Tibial nerve (tissue), 4 donors: ENCODE data around the gene NOTCH1. TPM values are rescaled to one million over a fixed set of nuclear protein-coding genes. Genes with fewer than 3 reads are reported as not detected.

Source experiments
- DNase-seq, 2 donors: peaks; one replicate each; pipeline ENCODE4 v3.0.0-alpha.2; 2019; ENCODE audit warnings: low spot score in 2 of 2
- H3K27ac ChIP-seq, 4 donors: fragments of 200-600 bp; sonication (generic) in 3 of 4; one replicate each; pipeline ENCODE4 v1.5.1; 2017 to 2019; ENCODE audit warnings: mild to moderate bottlenecking in 1 of 4
- H3K27me3 ChIP-seq, 2 donors: fragments of 200-600 bp; sonication (generic) in 1 of 2; one replicate each; pipeline versions ENCODE4 v1.5.1 to v1.6.0; 2017 to 2019
- H3K36me3 ChIP-seq, 3 donors: fragments of 200-600 bp; sonication (generic); one replicate each; pipeline ENCODE4 v1.5.1; 2018 to 2019
- H3K4me1 ChIP-seq, 4 donors: fragments of 200-600 bp; sonication (generic) in 3 of 4; one replicate each; pipeline ENCODE4 v1.5.1; 2017 to 2019
- H3K4me3 ChIP-seq, 4 donors: fragments of 200-600 bp; sonication (generic) in 3 of 4; one replicate each; pipeline ENCODE4 v1.5.1; 2017 to 2019; ENCODE audit warnings: mild to moderate bottlenecking in 1 of 4, moderate library complexity in 1 of 4
- H3K9me3 ChIP-seq, 4 donors: fragments of 200-600 bp; sonication (generic) in 3 of 4; one replicate each; pipeline ENCODE4 v1.5.1; 2017 to 2019
- CTCF ChIP-seq, 5 experiments: fragments of 200-600 bp in 3 of 5; fragments of 450-650 bp in 2 of 5; sonication (generic) in 3 of 5; IDR thresholded peaks; one replicate each; pipeline ENCODE4 v1.5.1; 2016 to 2019; ENCODE audit warnings: antibody characterized with exemption in 5 of 5, mild to moderate bottlenecking in 3 of 5, moderate library complexity in 2 of 5
- EP300 ChIP-seq, 2 donors: sonication (generic); formaldehyde crosslinking; IDR thresholded peaks; one replicate each; pipeline ENCODE4 v1.6.1; 2017; ENCODE audit warnings: antibody characterized with exemption in 2 of 2, mild to moderate bottlenecking in 1 of 2
- POLR2A ChIP-seq, 2 donors: fragments of 450-650 bp; IDR thresholded peaks; one replicate each; pipeline ENCODE4 v1.6.1; 2017; ENCODE audit warnings: antibody characterized with exemption in 2 of 2, mild to moderate bottlenecking in 2 of 2, moderate library complexity in 2 of 2
- WGBS, 2 donors: methylation state at CpG; one replicate each; pipeline ENCODE4 v1.1.5; 2018; 5-methylcytosine and 5-hydroxymethylcytosine counted together
- total RNA-seq, 4 donors: library from RNA; depleted of rRNA; stranded (reverse); fragments of >200 nt; gene quantifications; one replicate each; pipeline ENCODE4 v1.1.0, GENCODE V29; 2016

The NOTCH1 gene
- total RNA-seq, 4 donors from 2014 or later, result 29.3 to 65.4 (median 41.5) TPM

GRCh38 chr9:136510561-136510960 lies 35.3 kb downstream of the NOTCH1 start:
- no peaks in the 10 kb centered on the region for H3K27me3 ChIP-seq
- peak overlapping the region; percentile 24 to 87 (median 78) for H3K27ac ChIP-seq
- DNase-seq, result no peak
- H3K4me1 ChIP-seq, result peaks cover 0 to 44% (median 21%) of the 10 kb centered on the region in 4 donors
- H3K36me3 ChIP-seq, result peaks cover 5 to 100% (median 50%) of the 10 kb centered on the region in 3 donors
- H3K9me3 ChIP-seq, result no peaks in the 10 kb centered on the region
- no peak overlapping the region for H3K4me3 ChIP-seq
- TF ChIP-seq EP300 (IDR thresholded peaks at IDR 0.05), result no peak
- no peak for TF ChIP-seq POLR2A (IDR thresholded peaks at IDR 0.05)
- TF ChIP-seq CTCF (IDR thresholded peaks at IDR 0.05), result no peak
- 80 to 97% methylated on average over 13 to 26 of the region's 26 CpGs for WGBS, 2 donors

GRCh38 chr9:136509549-136509948 lies 36.3 kb downstream of the NOTCH1 start:
- Histone ChIP-seq H3K36me3 (peaks cover 0 to 100% (median 49%) of the 10 kb centered on the region in 3 donors), H3K27ac (peak overlapping the region in 2 of 4 donors; percentile 87)

GRCh38 chr9:136508729-136509500 lies 36.9 kb downstream of the NOTCH1 start:
- no peak for DNase-seq
- Histone ChIP-seq H3K4me3 (no peak overlapping the region), H3K4me1 (peaks cover 0 to 47% (median 21%) of the 10 kb centered on the region in 4 donors), H3K27ac (peak overlapping the region in 1 of 4 donors; percentile 87), H3K27me3 (no peaks in the 10 kb centered on the region), H3K9me3 (no peaks in the 10 kb centered on the region), H3K36me3 (peaks cover 0 to 100% (median 52%) of the 10 kb centered on the region in 3 donors)
- 87 to 90% methylated on average over 16 to 29 of the region's 37 CpGs for WGBS, 2 donors
- TF ChIP-seq EP300 (IDR thresholded peaks at IDR 0.05), result no peak
- no peak for TF ChIP-seq POLR2A (IDR thresholded peaks at IDR 0.05)
- TF ChIP-seq CTCF (IDR thresholded peaks at IDR 0.05), result no peak

More at GRCh38 chr9:136509549-136509948, 36.3 kb downstream of the NOTCH1 start:
- Histone ChIP-seq H3K4me3 (no peak overlapping the region), H3K9me3 (no peaks in the 10 kb centered on the region), H3K4me1 (peaks cover 0 to 41% (median 21%) of the 10 kb centered on the region in 4 donors), H3K27me3 (no peaks in the 10 kb centered on the region)
- WGBS, 2 donors, result 83 to 87% methylated on average over 14 to 27 of the region's 27 CpGs
- TF ChIP-seq EP300 (IDR thresholded peaks at IDR 0.05) (no peak), POLR2A (IDR thresholded peaks at IDR 0.05) (no peak)
- DNase-seq, result no peak

DNA sequence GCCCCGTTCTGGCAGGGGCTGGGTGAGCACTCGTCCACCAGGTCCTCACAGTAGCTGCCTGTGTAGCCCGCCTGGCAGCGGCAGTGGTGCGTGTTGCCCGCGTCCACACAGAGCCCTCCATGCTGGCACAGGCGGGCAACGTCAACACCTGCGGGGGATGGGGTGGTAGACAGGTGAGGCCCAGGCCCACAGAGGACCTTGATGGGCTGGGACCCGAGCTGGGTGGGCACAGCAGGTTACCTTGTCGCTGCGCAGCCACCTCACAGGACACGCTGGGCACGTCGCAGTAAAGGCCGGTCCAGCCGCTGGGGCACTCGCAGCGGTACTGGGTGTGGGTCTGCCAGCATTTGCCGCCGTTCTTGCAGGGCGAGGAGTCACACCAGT lies 37.9 kb downstream of the NOTCH1 start:
- peaks cover 0 to 44% (median 19%) of the 10 kb centered on the region in 4 donors for H3K4me1 ChIP-seq
- no peaks in the 10 kb centered on the region for H3K9me3 ChIP-seq
- H3K27ac ChIP-seq, result no peak overlapping the region
- no peak for TF ChIP-seq EP300 (IDR thresholded peaks at IDR 0.05)
- TF ChIP-seq CTCF (IDR thresholded peaks at IDR 0.05), result no peak
- TF ChIP-seq POLR2A (IDR thresholded peaks at IDR 0.05), result no peak
- no peak for DNase-seq
- 92 to 94% methylated on average over 8 to 11 of the region's 23 CpGs for WGBS, 2 donors
- no peaks in the 10 kb centered on the region for H3K27me3 ChIP-seq
- peaks cover under 1 to 100% (median 53%) of the 10 kb centered on the region in 3 donors for H3K36me3 ChIP-seq
- H3K4me3 ChIP-seq, result no peak overlapping the region

GRCh38 chr9:136507221-136507991 lies 38.4 kb downstream of the NOTCH1 start:
- TF ChIP-seq CTCF (IDR thresholded peaks at IDR 0.05), result no peak
- TF ChIP-seq POLR2A (IDR thresholded peaks at IDR 0.05), result no peak
- no peak for TF ChIP-seq EP300 (IDR thresholded peaks at IDR 0.05)

More at GRCh38 chr9:136507221-136507991, 38.4 kb downstream of the NOTCH1 start:
- peaks cover 2 to 100% (median 49%) of the 10 kb centered on the region in 3 donors for H3K36me3 ChIP-seq
- WGBS, 2 donors, result 89 to 94% methylated on average over 18 to 24 of the region's 28 CpGs
- no peak overlapping the region for H3K27ac ChIP-seq
- DNase-seq, result no peak
- no peaks in the 10 kb centered on the region for H3K27me3 ChIP-seq
- H3K4me3 ChIP-seq, result no peak overlapping the region
- peaks cover 0 to 38% (median 16%) of the 10 kb centered on the region in 4 donors for H3K4me1 ChIP-seq
- H3K9me3 ChIP-seq, result no peaks in the 10 kb centered on the region
